ENCODE measurements around the gene UFSP2.

The UFSP2 gene

DNA sequence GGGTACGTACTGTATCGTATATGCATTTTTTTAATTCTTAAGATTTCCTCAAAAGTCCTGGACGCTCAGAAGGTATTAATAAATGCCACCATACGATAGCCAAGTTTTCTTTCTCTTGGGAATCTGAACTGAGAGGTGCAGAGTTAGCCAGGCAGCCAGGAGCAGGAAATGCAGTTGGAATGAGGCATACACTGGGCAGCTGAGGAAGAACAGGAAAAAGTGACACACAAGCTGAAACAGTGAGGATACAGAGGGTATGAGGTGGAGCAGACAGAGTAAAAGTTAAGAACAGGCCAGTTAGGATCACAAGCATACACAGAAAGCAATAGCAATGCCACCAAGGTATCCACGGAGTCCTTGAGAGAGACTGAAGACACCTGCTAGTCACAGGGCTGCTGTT lies 13.4 kb downstream of the UFSP2 start:
- Histone ChIP-seq H3K14ac (ENCODE audit: low read length) (no peak overlapping the region), H4K8ac (ENCODE audit: low read depth, low read length) (no peak overlapping the region)
- no CpG with 5 or more reads among the region's 5 CpGs for WGBS (ENCODE audit: extremely low coverage, insufficient coverage, insufficient read length)

DNA sequence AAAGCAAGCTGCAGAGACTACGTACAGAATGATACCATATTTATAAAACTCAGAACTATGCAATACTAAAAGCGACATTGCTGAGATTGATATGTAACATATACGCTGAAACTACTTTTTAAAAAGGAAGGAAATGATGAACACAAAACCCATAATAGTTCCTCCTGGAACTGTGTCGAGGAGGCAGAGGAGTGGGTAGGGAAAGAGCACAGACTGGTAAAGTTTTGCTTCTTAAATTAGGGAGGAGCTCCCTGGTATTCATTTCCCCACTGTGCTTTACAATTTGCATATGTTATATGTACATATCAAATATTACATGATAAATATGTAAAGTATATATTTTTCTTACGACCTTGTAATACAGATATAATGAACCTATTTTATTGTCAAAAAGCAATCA lies 13.9 kb downstream of the UFSP2 start:
- Histone ChIP-seq H3K4ac (ENCODE audit: low read depth, low read length) (no peak overlapping the region), H3K27me3 (ENCODE audit: insufficient read depth, low read length) (no peaks in the 10 kb centered on the region)
- no CpG with 5 or more reads among the region's 5 CpGs for WGBS (ENCODE audit: extremely low coverage, insufficient coverage, insufficient read length)

More for the DNA sequence above, 13.4 kb downstream of the UFSP2 start:
- Histone ChIP-seq H3K79me2 (ENCODE audit: control insufficient read depth, insufficient read depth, low read length, poor library complexity) (no peaks in the 10 kb centered on the region), H3K36me3 (ENCODE audit: control insufficient read depth in 1 of 2, insufficient read depth in 2 of 2, low read length in 2 of 2) (peaks cover 3 to 8% of the 10 kb centered on the region in 2 experiments), H3K18ac (ENCODE audit: low read length) (no peak overlapping the region), H3K4me3 (ENCODE audit: low read depth, low read length) (no peak overlapping the region), H3K4me1 (ENCODE audit: control insufficient read depth in 1 of 2, insufficient read depth in 2 of 2, low read length in 2 of 2) (no peaks in the 10 kb centered on the region), H3K27ac (ENCODE audit: low read depth, low read length) (no peak overlapping the region), H4K91ac (ENCODE audit: low read depth, low read length) (no peak overlapping the region), H3K4ac (ENCODE audit: low read depth, low read length) (no peak overlapping the region), H3K27me3 (ENCODE audit: insufficient read depth, low read length) (no peaks in the 10 kb centered on the region), H3K9me3 (ENCODE audit: insufficient read depth, low read depth, low read length) (no peaks in the 10 kb centered on the region), H2AK5ac (ENCODE audit: low read length) (no peak overlapping the region), H3K4me2 (ENCODE audit: low read length) (no peak overlapping the region), H2BK120ac (ENCODE audit: insufficient read depth, low read length, poor library complexity) (no peak overlapping the region), H2AFZ (ENCODE audit: insufficient read depth, low read length, poor library complexity) (no peak overlapping the region), H3K9ac (ENCODE audit: low read length) (no peak overlapping the region), H2BK12ac (ENCODE audit: low read length) (no peak overlapping the region), H2BK5ac (ENCODE audit: low read depth, low read length, poor library complexity) (no peak overlapping the region), H3K23ac (ENCODE audit: low read length) (no peak overlapping the region), H3K79me1 (ENCODE audit: low read length) (no peaks in the 10 kb centered on the region), H4K12ac (ENCODE audit: low read depth, low read length) (no peak overlapping the region)
- no peak for DNase-seq

DNA sequence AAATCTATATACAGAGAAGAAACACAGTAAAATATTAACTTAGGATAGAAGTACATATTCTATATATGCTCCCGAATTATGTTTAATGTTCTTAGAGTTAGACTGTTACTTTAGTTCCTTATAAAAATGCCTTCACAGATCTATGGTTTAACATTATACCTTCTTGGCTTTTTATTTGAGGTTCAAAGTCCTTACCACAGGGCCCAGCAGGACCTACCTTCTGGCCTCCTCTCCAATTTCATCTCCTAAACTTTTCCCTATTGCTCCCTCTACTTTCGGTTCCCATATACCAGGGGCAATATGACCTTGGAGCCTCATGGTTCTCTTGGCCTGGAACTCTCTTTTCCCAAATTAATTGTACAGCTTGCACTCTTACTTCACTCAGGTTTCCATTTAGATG lies 17.3 kb downstream of the UFSP2 start:
- Histone ChIP-seq H2BK120ac (ENCODE audit: insufficient read depth, low read length, poor library complexity) (no peak overlapping the region), H4K8ac (ENCODE audit: low read depth, low read length) (no peak overlapping the region), H3K9me3 (ENCODE audit: insufficient read depth, low read depth, low read length) (no peaks in the 10 kb centered on the region), H3K14ac (ENCODE audit: low read length) (no peak overlapping the region), H3K4me1 (ENCODE audit: control insufficient read depth in 1 of 2, insufficient read depth in 2 of 2, low read length in 2 of 2) (no peaks in the 10 kb centered on the region), H3K79me2 (ENCODE audit: control insufficient read depth, insufficient read depth, low read length, poor library complexity) (no peaks in the 10 kb centered on the region), H3K79me1 (ENCODE audit: low read length) (no peaks in the 10 kb centered on the region), H4K12ac (ENCODE audit: low read depth, low read length) (no peak overlapping the region), H3K4me3 (ENCODE audit: low read depth, low read length) (no peak overlapping the region), H3K4ac (ENCODE audit: low read depth, low read length) (no peak overlapping the region), H2BK5ac (ENCODE audit: low read depth, low read length, poor library complexity) (no peak overlapping the region), H3K27me3 (ENCODE audit: insufficient read depth, low read length) (no peaks in the 10 kb centered on the region), H3K27ac (ENCODE audit: low read depth, low read length) (no peak overlapping the region), H3K36me3 (ENCODE audit: control insufficient read depth in 1 of 2, insufficient read depth in 2 of 2, low read length in 2 of 2) (peaks cover 3 to 7% of the 10 kb centered on the region in 2 experiments), H2BK12ac (ENCODE audit: low read length) (no peak overlapping the region), H2AFZ (ENCODE audit: insufficient read depth, low read length, poor library complexity) (no peak overlapping the region), H3K18ac (ENCODE audit: low read length) (no peak overlapping the region), H2AK5ac (ENCODE audit: low read length) (no peak overlapping the region), H3K4me2 (ENCODE audit: low read length) (no peak overlapping the region), H4K91ac (ENCODE audit: low read depth, low read length) (no peak overlapping the region), H3K9ac (ENCODE audit: low read length) (no peak overlapping the region), H3K23ac (ENCODE audit: low read length) (no peak overlapping the region)
- no CpG with 5 or more reads among the region's 2 CpGs for WGBS (ENCODE audit: extremely low coverage, insufficient coverage, insufficient read length)
- DNase-seq, result no peak

More for the DNA sequence above, 13.9 kb downstream of the UFSP2 start:
- no peak overlapping the region for H3K27ac ChIP-seq (ENCODE audit: low read depth, low read length)
- H3K4me2 ChIP-seq (ENCODE audit: low read length), result no peak overlapping the region
- H3K4me3 ChIP-seq (ENCODE audit: low read depth, low read length), result no peak overlapping the region
- no peak overlapping the region for H2AFZ ChIP-seq (ENCODE audit: insufficient read depth, low read length, poor library complexity)
- no peaks in the 10 kb centered on the region for H3K79me1 ChIP-seq (ENCODE audit: low read length)
- no peaks in the 10 kb centered on the region for H3K79me2 ChIP-seq (ENCODE audit: control insufficient read depth, insufficient read depth, low read length, poor library complexity)
- H3K36me3 ChIP-seq (ENCODE audit: control insufficient read depth in 1 of 2, insufficient read depth in 2 of 2, low read length in 2 of 2), result peaks cover 3 to 7% of the 10 kb centered on the region in 2 experiments
- H2AK5ac ChIP-seq (ENCODE audit: low read length), result no peak overlapping the region
- DNase-seq, result no peak
- H4K12ac ChIP-seq (ENCODE audit: low read depth, low read length), result no peak overlapping the region
- H3K9ac ChIP-seq (ENCODE audit: low read length), result no peak overlapping the region
- H3K18ac ChIP-seq (ENCODE audit: low read length), result no peak overlapping the region
- H3K9me3 ChIP-seq (ENCODE audit: insufficient read depth, low read depth, low read length), result no peaks in the 10 kb centered on the region
- H2BK12ac ChIP-seq (ENCODE audit: low read length), result no peak overlapping the region
- no peak overlapping the region for H2BK5ac ChIP-seq (ENCODE audit: low read depth, low read length, poor library complexity)
- H4K8ac ChIP-seq (ENCODE audit: low read depth, low read length), result no peak overlapping the region
- no peak overlapping the region for H3K23ac ChIP-seq (ENCODE audit: low read length)
- no peak overlapping the region for H2BK120ac ChIP-seq (ENCODE audit: insufficient read depth, low read length, poor library complexity)
- no peak overlapping the region for H3K14ac ChIP-seq (ENCODE audit: low read length)
- H4K91ac ChIP-seq (ENCODE audit: low read depth, low read length), result no peak overlapping the region
- H3K4me1 ChIP-seq (ENCODE audit: control insufficient read depth in 1 of 2, insufficient read depth in 2 of 2, low read length in 2 of 2), result no peaks in the 10 kb centered on the region

DNA sequence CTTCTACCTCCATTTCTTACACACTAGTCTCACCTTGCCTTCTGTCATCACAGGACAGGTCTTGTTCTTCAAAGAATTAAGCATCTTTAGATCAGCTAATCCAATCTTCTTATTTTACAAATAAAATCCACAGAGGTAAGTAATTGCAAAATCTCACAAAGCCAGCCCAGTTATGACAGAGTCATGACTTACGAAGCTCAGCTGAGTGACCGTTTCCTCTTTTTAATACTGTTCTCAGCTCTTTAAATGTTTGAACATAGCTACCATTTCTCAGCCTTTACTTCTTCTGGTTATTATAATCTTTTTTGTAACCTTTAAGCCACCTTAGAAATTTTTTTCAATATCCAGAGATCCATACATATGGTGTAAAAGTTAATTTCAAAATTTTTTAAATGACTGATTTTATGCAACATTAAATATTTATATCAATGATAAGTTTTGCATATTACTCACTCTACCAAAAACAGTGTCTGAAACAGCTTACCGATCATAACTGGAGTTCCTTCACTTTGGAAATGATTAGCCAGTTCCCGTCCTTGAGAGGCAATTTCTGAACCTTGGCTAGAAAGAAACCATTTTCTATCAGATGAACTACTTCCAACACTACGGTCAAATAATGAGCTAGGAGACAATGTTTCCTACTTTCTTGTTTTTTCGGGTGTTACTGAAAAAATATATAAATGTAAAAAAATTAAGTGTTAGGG lies 20.3 kb downstream of the UFSP2 start:
- H3K23ac ChIP-seq (ENCODE audit: low read length), result no peak overlapping the region
- peak in 1 of 2 donors; percentile 20 for DNase-seq
- no CpG with 5 or more reads among the region's 6 CpGs for WGBS (ENCODE audit: extremely low coverage, insufficient coverage, insufficient read length)

More for the DNA sequence above, 20.3 kb downstream of the UFSP2 start:
- no peak overlapping the region for H2BK12ac ChIP-seq (ENCODE audit: low read length)
- H4K91ac ChIP-seq (ENCODE audit: low read depth, low read length), result no peak overlapping the region
- H3K79me1 ChIP-seq (ENCODE audit: low read length), result no peaks in the 10 kb centered on the region
- H3K9ac ChIP-seq (ENCODE audit: low read length), result no peak overlapping the region
- H2BK5ac ChIP-seq (ENCODE audit: low read depth, low read length, poor library complexity), result no peak overlapping the region
- no peak overlapping the region for H3K14ac ChIP-seq (ENCODE audit: low read length)
- no peak overlapping the region for H3K4me3 ChIP-seq (ENCODE audit: low read depth, low read length)
- H2BK120ac ChIP-seq (ENCODE audit: insufficient read depth, low read length, poor library complexity), result no peak overlapping the region
- no peaks in the 10 kb centered on the region for H3K9me3 ChIP-seq (ENCODE audit: insufficient read depth, low read depth, low read length)
- H4K12ac ChIP-seq (ENCODE audit: low read depth, low read length), result no peak overlapping the region
- no peak overlapping the region for H3K18ac ChIP-seq (ENCODE audit: low read length)
- no peaks in the 10 kb centered on the region for H3K79me2 ChIP-seq (ENCODE audit: control insufficient read depth, insufficient read depth, low read length, poor library complexity)
- no peaks in the 10 kb centered on the region for H3K4me1 ChIP-seq (ENCODE audit: control insufficient read depth in 1 of 2, insufficient read depth in 2 of 2, low read length in 2 of 2)
- H3K4me2 ChIP-seq (ENCODE audit: low read length), result no peak overlapping the region
- no peak overlapping the region for H4K8ac ChIP-seq (ENCODE audit: low read depth, low read length)
- no peak overlapping the region for H2AK5ac ChIP-seq (ENCODE audit: low read length)
- no peak overlapping the region for H3K27ac ChIP-seq (ENCODE audit: low read depth, low read length)
- H3K27me3 ChIP-seq (ENCODE audit: insufficient read depth, low read length), result no peaks in the 10 kb centered on the region
- H3K36me3 ChIP-seq (ENCODE audit: control insufficient read depth in 1 of 2, insufficient read depth in 2 of 2, low read length in 2 of 2), result peaks cover 3 to 4% of the 10 kb centered on the region in 2 experiments
- no peak overlapping the region for H2AFZ ChIP-seq (ENCODE audit: insufficient read depth, low read length, poor library complexity)
- H3K4ac ChIP-seq (ENCODE audit: low read depth, low read length), result no peak overlapping the region

All from trophoblast cell (in vitro differentiated cells and primary cell).